Heart right ventricle (tissue), 16 donors: ENCODE measurements around the gene CDC25B. TPM values are rescaled to one million over a fixed set of nuclear protein-coding genes. Genes with fewer than 3 reads are reported as not detected.
A peak's percentile ranks its signal among the peaks of the same experiment; 100 is the strongest.

ENCODE experiments used
- ATAC-seq, 8 donors: fragments of 200-7000 bp; cut with Tn5 transposase; one replicate each; pipeline ENCODE4 v1.9.1; 2020; ENCODE audit warnings: mild to moderate bottlenecking in 8 of 8, moderate library complexity in 8 of 8, moderate number of reproducible peaks in 1 of 8
- DNase-seq, 2 donors: peaks; one replicate each; pipeline ENCODE4 v3.0.0-alpha.2; 2020
- H3K27ac ChIP-seq, 10 donors: fragments of 200-600 bp; sonication (generic) in 2 of 10; one replicate each; pipeline versions ENCODE4 v1.5.0 to v1.8.0; 2020 to 2022; ENCODE audit warnings: mild to moderate bottlenecking in 3 of 10
- H3K27me3 ChIP-seq, 7 donors: fragments of 200-600 bp; one replicate each; pipeline ENCODE4 v1.8.0; 2021 to 2022; ENCODE audit warnings: mild to moderate bottlenecking in 2 of 7
- H3K36me3 ChIP-seq, 9 donors: fragments of 200-600 bp; sonication (generic) in 1 of 9; one replicate each; pipeline versions ENCODE4 v1.5.0 to v1.8.0; 2020 to 2022; ENCODE audit warnings: mild to moderate bottlenecking in 2 of 9
- H3K4me1 ChIP-seq, 9 donors: fragments of 200-600 bp; sonication (generic) in 1 of 9; one replicate each; pipeline versions ENCODE4 v1.5.0 to v1.8.0; 2020 to 2022; ENCODE audit warnings: mild to moderate bottlenecking in 4 of 9
- H3K4me3 ChIP-seq, 10 donors: fragments of 200-600 bp; sonication (generic) in 2 of 10; one replicate each; pipeline versions ENCODE4 v1.5.0 to v1.8.0; 2020 to 2022; ENCODE audit warnings: mild to moderate bottlenecking in 7 of 10, moderate library complexity in 2 of 10
- H3K9me3 ChIP-seq, 11 donors: fragments of 200-600 bp in 10 of 11; sonication (generic) in 2 of 11; one replicate each; pipeline versions ENCODE4 v1.5.0 to v1.8.0; 2013 to 2022; ENCODE audit warnings: mild to moderate bottlenecking in 2 of 11, control low read depth in 1 of 11, moderate library complexity in 1 of 11
- WGBS, 2 donors: extraction: QIAGEN DNeasy Blood & Tissue Kit; methylation state at CpG; one replicate each; pipeline ENCODE4 v1.1.7; 2013; ENCODE audit warnings: inconsistent platforms in 1 of 2; 5-methylcytosine and 5-hydroxymethylcytosine counted together
- intact Hi-C, 10 donors: fragments of 100-400 bp; cut with DNase I; formaldehyde crosslinking; loops; one replicate each; pipeline versions ENCODE4 v1.11.1 to v1.14.2; 2022
- polyA plus RNA-seq, 2 donors: library from polyadenylated mRNA; stranded (reverse); fragments of 200-250 nt; gene quantifications; one replicate each; pipeline ENCODE4 v1.2.3, GENCODE V29; 2013
- total RNA-seq, 10 donors: library from RNA; stranded (reverse); fragmentation: NEBNext Ultra II Directional in 3 of 10; extraction: Animal tissue kit (Norgen Biotek cat#: 25700) in 3 of 10; gene quantifications; one replicate each; pipeline versions ENCODE4 v1.2.1 to v1.2.4, GENCODE V29; 2021 to 2023
- TF ChIP-seq, protein P1 (sequence below), 9 donors: fragments of 200-600 bp; sonication (generic) in 2 of 9; IDR thresholded peaks; one replicate each; pipeline versions ENCODE4 v1.5.0 to v1.8.0; 2021 to 2022; ENCODE audit warnings: antibody characterized with exemption in 9 of 9, mild to moderate bottlenecking in 5 of 9, moderate library complexity in 1 of 9
- donor health status: Arrhythmogenic right ventricular cardiomyopathy.
- donor health status: ischemic (EF 13 %, LVEDD 7.1; RV severe dilation, severe dysfunction).
- donor health status: healthy with polysubstance abuse.
- donor health status: DM: no; HTN: yes; CAD: no.
- donor health status: DM: no; HTN: no; CAD: no.
- donor health status: ischemic (EF 25% LVEDD 6.9; RV normal size, moderate dysfunction).
- donor health status: ischemic (EF 25% LVEDD 5.7; RV mildly dilated, moderate dysfunction).
- donor health status: healthy.
- donor health status: DM: yes; HTN: yes; CAD: no.
- donor health status: Ischemic cardiomyopathy.
- donor health status: ischemic (EF 35%, LVEDD 5.7; RV mildly dilated, moderate dysfunction).
- donor health status: nonischemic (EF 11% LVEDD 7.7; RV severe dilation, severe dysfunction).
- donor health status: DM: yes; HTN: yes; CAD: no.
- donor health status: PGD.
- donor health status: ischemic (EF 29% LVEDD 5.4; RV normal size, mild dysfunction).
- donor health status: nonischemic (EF 23%, LVEDD 6.1; RV moderate dilation, normal function).

Gene CDC25B
- total and polyA plus RNA-seq, 12 donors = 2.8 to 17.3 (median 5.5) TPM

DNA sequence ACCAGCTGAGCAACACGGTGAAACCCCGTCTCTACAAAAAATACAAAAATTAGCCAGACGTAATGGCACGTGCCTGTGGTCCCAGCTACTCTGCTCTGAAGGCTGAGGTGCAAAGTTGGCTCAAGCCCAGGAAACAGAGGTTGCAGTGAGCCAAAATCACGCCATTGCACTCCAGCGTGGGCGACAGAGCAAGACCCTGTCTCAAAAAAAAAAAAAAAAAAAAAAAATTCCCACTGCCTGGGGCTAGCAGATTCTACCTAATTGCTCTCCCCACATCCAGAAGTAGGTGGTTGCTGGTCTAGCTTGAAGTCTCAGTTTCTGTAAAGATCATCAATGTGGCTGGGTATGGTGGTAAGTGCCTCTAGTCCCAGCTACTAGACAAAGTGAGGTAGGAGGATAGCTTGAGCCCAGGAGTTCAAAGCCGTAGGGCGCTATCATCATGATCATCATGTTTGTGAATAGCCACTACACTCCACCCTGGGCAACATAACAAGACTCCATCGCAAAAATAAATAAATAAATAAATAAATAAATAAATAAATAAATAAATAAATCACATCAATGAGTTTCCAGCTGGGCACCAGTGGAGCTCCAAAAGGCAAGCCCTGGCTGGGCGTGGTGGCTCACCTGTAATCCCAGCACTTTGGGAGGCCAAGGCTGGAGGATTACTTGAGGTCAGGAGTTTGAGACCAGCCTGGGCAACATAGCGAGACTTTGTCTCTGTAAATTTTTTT is 17.9 kb downstream of the CDC25B start:
- H3K27me3 ChIP-seq = no peaks in the 10 kb centered on the region
- no peaks in the 10 kb centered on the region for H3K9me3 ChIP-seq
- intact Hi-C loops = no loop called here
- ATAC-seq = no peak
- H3K4me3 ChIP-seq = no peak overlapping the region
- peak overlapping the region in 2 of 10 donors; percentile 93 to 95 for H3K27ac ChIP-seq
- 89 to 93% methylated on average over 12 of the region's 12 CpGs for WGBS, 2 donors
- H3K4me1 ChIP-seq = peaks cover 3 to 63% (median 42%) of the 10 kb centered on the region in 9 donors
- TF ChIP-seq, protein P1, sequence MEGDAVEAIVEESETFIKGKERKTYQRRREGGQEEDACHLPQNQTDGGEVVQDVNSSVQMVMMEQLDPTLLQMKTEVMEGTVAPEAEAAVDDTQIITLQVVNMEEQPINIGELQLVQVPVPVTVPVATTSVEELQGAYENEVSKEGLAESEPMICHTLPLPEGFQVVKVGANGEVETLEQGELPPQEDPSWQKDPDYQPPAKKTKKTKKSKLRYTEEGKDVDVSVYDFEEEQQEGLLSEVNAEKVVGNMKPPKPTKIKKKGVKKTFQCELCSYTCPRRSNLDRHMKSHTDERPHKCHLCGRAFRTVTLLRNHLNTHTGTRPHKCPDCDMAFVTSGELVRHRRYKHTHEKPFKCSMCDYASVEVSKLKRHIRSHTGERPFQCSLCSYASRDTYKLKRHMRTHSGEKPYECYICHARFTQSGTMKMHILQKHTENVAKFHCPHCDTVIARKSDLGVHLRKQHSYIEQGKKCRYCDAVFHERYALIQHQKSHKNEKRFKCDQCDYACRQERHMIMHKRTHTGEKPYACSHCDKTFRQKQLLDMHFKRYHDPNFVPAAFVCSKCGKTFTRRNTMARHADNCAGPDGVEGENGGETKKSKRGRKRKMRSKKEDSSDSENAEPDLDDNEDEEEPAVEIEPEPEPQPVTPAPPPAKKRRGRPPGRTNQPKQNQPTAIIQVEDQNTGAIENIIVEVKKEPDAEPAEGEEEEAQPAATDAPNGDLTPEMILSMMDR (IDR thresholded peaks at IDR 0.05) = no peak
- DNase-seq = no peak
- no peaks in the 10 kb centered on the region for H3K36me3 ChIP-seq

DNA sequence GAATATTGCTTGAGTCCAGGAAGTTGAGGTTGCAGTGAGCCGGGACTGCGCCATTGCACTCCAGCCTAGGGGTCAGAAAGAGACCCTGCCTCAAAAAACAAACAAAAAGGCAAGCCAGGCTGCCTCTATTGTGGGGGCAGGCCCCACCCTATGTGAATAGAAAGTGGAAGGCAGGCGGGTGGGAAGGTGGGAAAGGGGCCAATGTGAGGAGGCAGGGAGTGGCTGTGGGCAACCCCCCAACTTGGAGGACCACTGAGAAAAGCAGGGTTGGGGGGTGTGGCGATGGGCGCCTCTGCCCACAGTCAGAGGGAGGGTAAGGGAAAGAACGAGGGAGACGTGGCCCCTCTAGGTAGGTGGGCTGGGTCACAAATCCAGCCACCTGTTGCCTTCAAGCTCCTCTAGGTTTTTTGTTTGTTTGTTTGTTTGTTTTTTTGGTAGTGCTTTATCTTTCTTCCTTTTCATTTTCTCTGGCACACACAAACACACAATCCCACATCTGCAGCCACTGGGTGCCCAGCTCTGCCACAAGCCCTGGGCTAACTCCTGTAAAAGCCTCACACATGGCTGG is 18.9 kb downstream of the CDC25B start:
- Histone ChIP-seq H3K4me1 (peaks cover 3 to 66% (median 46%) of the 10 kb centered on the region in 9 donors), H3K4me3 (no peak overlapping the region), H3K27ac (peak overlapping the region in 1 of 10 donors; percentile 33), H3K27me3 (no peaks in the 10 kb centered on the region), H3K9me3 (no peaks in the 10 kb centered on the region), H3K36me3 (no peaks in the 10 kb centered on the region)
- ATAC-seq = no peak
- WGBS, 2 donors = 87 to 91% methylated on average over 7 of the region's 7 CpGs
- TF ChIP-seq, protein P1 (IDR thresholded peaks at IDR 0.05) = no peak
- intact Hi-C loops = no loop called here
- no peak for DNase-seq

DNA sequence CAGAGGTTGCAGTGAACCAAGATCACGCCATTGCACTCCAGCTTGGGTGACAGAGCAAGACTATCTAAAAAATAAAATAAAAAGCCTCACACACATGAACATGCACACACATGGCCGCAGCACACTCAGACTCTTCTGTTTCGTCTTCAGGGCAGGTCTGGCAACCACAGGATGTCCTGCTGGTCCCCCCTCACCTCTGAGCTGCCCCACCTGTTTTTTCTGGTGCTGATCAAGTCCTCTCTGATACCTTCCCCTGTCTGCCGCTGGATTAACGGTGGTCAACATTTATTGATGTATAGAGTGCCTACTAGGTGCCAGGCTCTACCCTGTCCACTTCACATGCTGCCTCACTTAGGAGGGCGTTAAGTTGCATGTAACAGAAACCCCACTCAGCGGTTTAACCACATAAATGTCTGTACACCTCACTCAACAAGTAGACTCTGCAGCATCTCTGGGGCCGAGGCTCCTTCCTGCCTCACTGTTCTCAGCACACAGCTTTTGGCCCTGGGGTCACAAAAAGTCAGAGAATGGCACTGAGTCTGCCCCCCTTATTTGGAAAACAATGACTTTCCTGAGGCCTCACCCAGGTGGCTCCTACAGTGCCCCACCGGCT is 19.7 kb downstream of the CDC25B start:
- H3K27me3 ChIP-seq = no peaks in the 10 kb centered on the region
- TF ChIP-seq, protein P1 (IDR thresholded peaks at IDR 0.05) = no peak
- ATAC-seq = no peak
- H3K4me1 ChIP-seq = peaks cover 3 to 60% (median 42%) of the 10 kb centered on the region in 9 donors
- H3K27ac ChIP-seq = peak overlapping the region in 1 of 10 donors; percentile 33
- no peak overlapping the region for H3K4me3 ChIP-seq
- intact Hi-C loops = loop anchor here in 1 of 10 donors (2.0 kb wide), 1 partner anchor 21 kb away; no protein-coding TSS in a partner anchor
- no peak for DNase-seq
- H3K36me3 ChIP-seq = no peaks in the 10 kb centered on the region
- H3K9me3 ChIP-seq = no peaks in the 10 kb centered on the region
- WGBS, 2 donors = 79 to 80% methylated on average over 9 of the region's 9 CpGs
